K562 (cell line): ENCODE data around the gene MIEF2. TPM values are rescaled to one million over a fixed set of nuclear protein-coding genes. Genes with fewer than 3 reads are reported as not detected.

ENCODE experiments used
- ATAC-seq: fragments of 200-7000 bp; cut with Tn5 transposase; 3 replicates; pipeline ENCODE4 v1.9.1; 2020; ENCODE audit warnings: moderate library complexity
- BruUV-seq: library from RNA; stranded (reverse); fragments of 400-500 nt; replicated peaks from 2 replicates; lab custom pipeline; 2021; lab: Mats Ljungman, UMichigan
- CTCF ChIA-PET: fragments of 300-600 bp; formaldehyde crosslinking; extraction: SDS; loops from one replicate; lab custom pipeline; 2021; ENCODE audit warnings: low intra/inter-chr PET ratio; lab: Yijun Ruan, JAX
- POLR2A ChIA-PET: fragments of 300-600, 350-650 bp; sonication (Branson Sonifier 250); formaldehyde crosslinking; extraction: SDS; loops from one replicate; lab custom pipeline; 2021; ENCODE audit warnings: antibody characterized with exemption, inconsistent platforms; lab: Yijun Ruan, JAX
- DNase-seq, 4 experiments: peaks; one replicate each; pipeline versions ENCODE4 v3.0.0 to v3.0.0-alpha.2; 2011 to 2018; ENCODE audit warnings: low spot score in 3 of 4, mixed read lengths in 3 of 4; ENCODE audit errors: extremely low read depth in 1 of 4
- FAIRE-seq: peaks from 2 replicates; lab custom pipeline; 2011; peaks lifted over from hg19 to GRCh38; lab: Jason Lieb, UNC
- H2AFZ ChIP-seq: 2 replicates; pipeline ENCODE4 v1.6.0; 2011; ENCODE audit warnings: low read depth, low read length, control low read depth, inconsistent platforms
- H3K27ac ChIP-seq: fragments of 200-600 bp; 3 replicates; pipeline ENCODE4 v1.8.0; 2011; ENCODE audit warnings: low read depth, mild to moderate bottlenecking, control low read depth, inconsistent platforms, low read length, moderate library complexity, mixed read lengths; ENCODE audit errors: extremely low read depth
- H3K27me3 ChIP-seq, 2 experiments: fragments of 300-600 bp in 1 of 2; 2 replicates in 1 of 2; 3 replicates in 1 of 2; pipeline versions ENCODE4 v1.6.0 to v1.8.0; 2011; ENCODE audit warnings: inconsistent platforms in 2 of 2, low read length in 2 of 2, mild to moderate bottlenecking in 1 of 2, mixed read lengths in 1 of 2, moderate library complexity in 1 of 2; ENCODE audit not compliant: control insufficient read depth in 2 of 2, insufficient read depth in 2 of 2
- H3K36me3 ChIP-seq: fragments of 300-600 bp; 3 replicates; pipeline ENCODE4 v1.8.0; 2011; ENCODE audit warnings: mild to moderate bottlenecking, low read length, inconsistent platforms; ENCODE audit not compliant: control insufficient read depth, insufficient read depth
- H3K4me1 ChIP-seq, 2 experiments: fragments of 200-600 bp in 1 of 2; replicated peaks in 1 of 2; 2 replicates in 1 of 2; 3 replicates in 1 of 2; pipeline versions ENCODE4 v1.5.1 to v1.8.0; 2011; ENCODE audit warnings: inconsistent platforms in 2 of 2, low read length in 2 of 2, mild to moderate bottlenecking in 1 of 2, mixed read lengths in 1 of 2, moderate library complexity in 1 of 2; ENCODE audit not compliant: control insufficient read depth in 2 of 2, insufficient read depth in 2 of 2
- H3K4me2 ChIP-seq: 2 replicates; pipeline ENCODE4 v1.6.1; 2011; ENCODE audit warnings: low read length, control low read depth, inconsistent platforms, mixed read lengths; ENCODE audit not compliant: insufficient read depth
- H3K4me3 ChIP-seq: fragments of 200-600 bp; sonication (generic), shearing (Covaris generic); 2 replicates; pipeline ENCODE4 v1.5.1; 2016; ENCODE audit warnings: control low read depth, inconsistent platforms
- H3K79me2 ChIP-seq: fragments of 200-600 bp; 3 replicates; pipeline ENCODE4 v1.8.0; 2011; ENCODE audit warnings: low read length, inconsistent platforms; ENCODE audit not compliant: control insufficient read depth, insufficient read depth
- H3K9ac ChIP-seq, 2 experiments: 2 replicates each; pipeline versions ENCODE4 v1.6.0 to v1.6.1; 2011; ENCODE audit warnings: low read depth in 2 of 2, low read length in 2 of 2, control low read depth in 1 of 2, inconsistent platforms in 1 of 2, mild to moderate bottlenecking in 1 of 2, mixed read lengths in 1 of 2; ENCODE audit not compliant: insufficient read depth in 1 of 2
- H3K9me1 ChIP-seq: one replicate; pipeline ENCODE4 v1.6.0; 2011; ENCODE audit warnings: inconsistent platforms, mild to moderate bottlenecking, low read length, moderate library complexity; ENCODE audit not compliant: control insufficient read depth, insufficient read depth
- H3K9me3 ChIP-seq: replicated peaks from 2 replicates; pipeline ENCODE4 v1.5.1; 2011; ENCODE audit warnings: low read depth, low read length, inconsistent platforms; ENCODE audit not compliant: control insufficient read depth, insufficient read depth
- H4K20me1 ChIP-seq: replicated peaks from 2 replicates; pipeline ENCODE4 v1.6.1; 2011; ENCODE audit warnings: low read length, inconsistent platforms, mixed read lengths; ENCODE audit not compliant: control insufficient read depth, insufficient read depth
- LEF1 ChIP-seq: fragments of 450-650 bp; IDR thresholded peaks from 2 replicates; pipeline ENCODE4 v1.6.1; 2016; ENCODE audit warnings: mild to moderate bottlenecking
- ZKSCAN8 ChIP-seq: fragments of 200-800 bp; sonication (Bioruptor generic); IDR thresholded peaks from 2 replicates; pipeline ENCODE4 v1.6.1; 2016; ENCODE audit warnings: missing genetic modification characterization, missing compliant biosample characterization
- WGBS: fragments of 100-300 bp; shearing (Covaris generic); methylation state at CpG from one replicate; pipeline ENCODE4 v1.1.6; 2016; ENCODE audit warnings: low coverage, mixed read lengths; ENCODE audit not compliant: insufficient coverage; ENCODE audit errors: missing lambda C conversion rate; 5-methylcytosine and 5-hydroxymethylcytosine counted together
- in situ Hi-C: fragments of 300-500 bp; cut with MboI; formaldehyde crosslinking; loops from 4 replicates; pipeline ENCODE4 v1.15.0; 2018; ENCODE audit warnings: inconsistent platforms, mixed read lengths
- intact Hi-C: fragments of 100-400 bp; cut with micrococcal nuclease; formaldehyde crosslinking; loops from 2 replicates; pipeline ENCODE4 v1.14.2; 2022
- polyA plus RNA-seq, 8 experiments: library from polyadenylated mRNA; depleted of rRNA in 4 of 8; stranded (reverse) in 5 of 8; unstranded in 3 of 8; fragments of >200 nt; fragmentation: Nextera tagmentation in 2 of 8; fragmentation: Illumina TruSeq in 1 of 8; extraction: Ambion mirVana in 2 of 8; extraction: Trizol in 1 of 8; gene quantifications; 2 replicates each; pipeline versions ENCODE4 v1.2.1 to v1.2.3, GENCODE V29; 2011 to 2014; ENCODE audit warnings: inconsistent platforms in 1 of 8, missing spikeins in 1 of 8
- total RNA-seq, 7 experiments: library from RNA; depleted of rRNA in 6 of 7; stranded (reverse); fragments of >200 nt in 6 of 7; fragmentation: Illumina TruSeq in 2 of 7; extraction: Trizol in 2 of 7; gene quantifications; 2 replicates each; pipeline versions ENCODE4 v1.2.1 to v1.2.3, GENCODE V29; 2011 to 2021; ENCODE audit warnings: low replicate concordance in 1 of 7
- TF ChIP-seq, protein P1 (sequence below): IDR thresholded peaks from 3 replicates; pipeline ENCODE4 v1.6.1; 2011; ENCODE audit warnings: borderline replicate concordance, mild to moderate bottlenecking; ENCODE audit not compliant: insufficient read length, insufficient read depth
- TF ChIP-seq, protein P2 (sequence below): sonication (generic); formaldehyde crosslinking; IDR thresholded peaks from 2 replicates; pipeline ENCODE4 v1.8.1; 2023; ENCODE audit warnings: mild to moderate bottlenecking, missing genetic modification reagents

Gene MIEF2
- total and polyA plus RNA-seq, 9 of the 15 experiments (the other 6 are each of a cell fraction or from before 2014, with no cell fraction given), result 0.10 to 8.2 (median 2.4) TPM

DNA sequence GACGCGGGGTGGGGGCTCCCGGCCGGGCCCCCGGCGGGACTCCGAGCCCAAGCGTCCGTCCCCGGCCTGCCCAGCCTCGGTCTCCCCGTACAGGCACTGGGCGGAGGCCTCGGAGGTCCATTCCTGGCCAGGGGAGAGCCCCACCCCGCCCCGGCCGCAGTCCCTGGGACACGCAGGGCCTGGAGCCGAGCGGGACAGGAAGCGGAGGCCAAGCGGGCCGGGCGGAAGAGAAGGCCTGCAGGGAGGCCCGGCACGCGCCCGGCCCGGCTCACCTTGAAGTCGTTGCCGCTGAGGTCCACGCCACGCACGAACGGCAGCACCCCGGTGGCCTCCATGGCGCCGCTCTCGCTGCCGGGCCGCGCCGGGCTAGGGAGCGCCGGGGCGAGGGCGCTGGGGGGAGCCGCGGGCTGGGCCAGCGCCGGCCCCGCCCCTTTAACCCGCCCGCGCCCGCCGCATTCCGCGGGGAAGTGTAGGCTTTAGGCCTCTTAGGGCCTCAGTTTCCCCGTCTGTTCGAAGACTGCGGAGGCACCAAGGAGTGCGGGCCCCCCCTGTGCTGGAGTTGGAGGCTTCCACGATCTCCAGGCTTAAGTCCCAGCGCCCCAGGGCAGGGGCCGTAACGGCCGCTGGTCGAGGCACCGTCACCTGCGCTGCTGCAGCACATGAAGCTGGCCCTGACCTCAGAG, 2.0 kb upstream of the MIEF2 start, which contains the start of gene FLII (continued):
- TF ChIP-seq, protein P1, sequence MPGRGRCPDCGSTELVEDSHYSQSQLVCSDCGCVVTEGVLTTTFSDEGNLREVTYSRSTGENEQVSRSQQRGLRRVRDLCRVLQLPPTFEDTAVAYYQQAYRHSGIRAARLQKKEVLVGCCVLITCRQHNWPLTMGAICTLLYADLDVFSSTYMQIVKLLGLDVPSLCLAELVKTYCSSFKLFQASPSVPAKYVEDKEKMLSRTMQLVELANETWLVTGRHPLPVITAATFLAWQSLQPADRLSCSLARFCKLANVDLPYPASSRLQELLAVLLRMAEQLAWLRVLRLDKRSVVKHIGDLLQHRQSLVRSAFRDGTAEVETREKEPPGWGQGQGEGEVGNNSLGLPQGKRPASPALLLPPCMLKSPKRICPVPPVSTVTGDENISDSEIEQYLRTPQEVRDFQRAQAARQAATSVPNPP, result no peak

DNA sequence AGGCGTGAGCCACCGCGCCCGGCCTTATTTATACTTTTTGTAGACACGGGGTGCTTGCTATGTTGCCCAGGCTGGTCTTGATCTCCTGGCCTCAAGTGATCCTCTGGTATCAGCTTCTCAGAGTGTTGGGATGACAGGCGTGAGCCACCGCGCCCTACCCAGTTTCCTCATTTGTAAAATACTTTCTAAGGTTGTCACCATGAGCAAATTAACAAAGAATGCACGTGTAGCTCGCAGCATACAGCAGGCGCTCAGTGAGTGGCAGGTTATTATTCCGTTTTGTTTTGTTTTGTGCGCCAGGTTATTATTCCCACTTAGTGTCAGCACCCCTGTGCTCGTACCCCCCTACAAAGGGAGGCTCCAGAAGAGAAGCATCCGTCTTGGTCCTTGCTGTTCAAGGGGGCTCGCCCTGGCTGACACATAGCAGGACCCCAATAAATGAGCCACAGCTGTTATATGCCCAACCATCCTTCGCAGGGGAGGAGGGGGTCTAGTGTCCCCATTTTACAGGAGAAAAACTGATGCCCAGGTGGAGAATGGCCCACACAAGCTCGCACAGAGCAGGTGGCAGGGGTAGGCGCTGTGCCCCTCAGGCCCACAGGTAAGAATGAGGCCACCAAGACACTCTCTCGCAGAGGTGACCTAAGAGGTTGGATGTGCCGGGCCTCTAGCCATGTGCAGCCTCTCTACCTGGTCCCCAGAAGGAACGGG, 686 bp upstream of the MIEF2 start:
- no peak for ATAC-seq
- Histone ChIP-seq H3K9me3 (no peaks in the 10 kb centered on the region), H3K27me3 (no peaks in the 10 kb centered on the region), H4K20me1 (no peaks in the 10 kb centered on the region), H3K4me1 (peaks cover 18 to 68% of the 10 kb centered on the region in 2 experiments; a peak in 4 of 5 replicates), H3K4me3 (peak overlapping the region; percentile 62), H2AFZ (peak overlapping the region; percentile 95), H3K4me2 (peak overlapping the region; percentile 91), H3K9me1 (no peaks in the 10 kb centered on the region), H3K79me2 (peaks cover 23% of the 10 kb centered on the region), H3K36me3 (peaks cover 20% of the 10 kb centered on the region; the same call in 2 of the 3 replicates)
- CTCF ChIA-PET, result no interaction called here
- POLR2A ChIA-PET, result interaction anchor here (0.9 to 2.6 kb wide), 3 partner anchors 11 to 31 kb away, joined by 3 to 9 read pairs (median 4); no protein-coding TSS in a partner anchor
- no peak for FAIRE-seq
- in situ Hi-C loops (no loop called here), intact Hi-C loops (no loop called here)
- no TSS peak for BruUV-seq
- 37% methylated on average over 20 of the region's 22 CpGs for WGBS
- TF ChIP-seq ZKSCAN8 (CRISPR knock-in tag), result peak; percentile 89
- TF ChIP-seq, protein P2, sequence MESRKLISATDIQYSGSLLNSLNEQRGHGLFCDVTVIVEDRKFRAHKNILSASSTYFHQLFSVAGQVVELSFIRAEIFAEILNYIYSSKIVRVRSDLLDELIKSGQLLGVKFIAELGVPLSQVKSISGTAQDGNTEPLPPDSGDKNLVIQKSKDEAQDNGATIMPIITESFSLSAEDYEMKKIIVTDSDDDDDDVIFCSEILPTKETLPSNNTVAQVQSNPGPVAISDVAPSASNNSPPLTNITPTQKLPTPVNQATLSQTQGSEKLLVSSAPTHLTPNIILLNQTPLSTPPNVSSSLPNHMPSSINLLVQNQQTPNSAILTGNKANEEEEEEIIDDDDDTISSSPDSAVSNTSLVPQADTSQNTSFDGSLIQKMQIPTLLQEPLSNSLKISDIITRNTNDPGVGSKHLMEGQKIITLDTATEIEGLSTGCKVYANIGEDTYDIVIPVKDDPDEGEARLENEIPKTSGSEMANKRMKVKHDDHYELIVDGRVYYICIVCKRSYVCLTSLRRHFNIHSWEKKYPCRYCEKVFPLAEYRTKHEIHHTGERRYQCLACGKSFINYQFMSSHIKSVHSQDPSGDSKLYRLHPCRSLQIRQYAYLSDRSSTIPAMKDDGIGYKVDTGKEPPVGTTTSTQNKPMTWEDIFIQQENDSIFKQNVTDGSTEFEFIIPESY (CRISPR knock-in tag), result peak; percentile 40; the same call in 1 of the 2 replicates
- TF ChIP-seq LEF1, result no peak
- TF ChIP-seq, all 486 proteins: peak for 2
- peak in 1 of 4 experiments; percentile 14 for DNase-seq
- Histone ChIP-seq H3K9ac (peak overlapping the region; percentile 72 to 86; a peak in 3 of 4 replicates), H3K27ac (peak overlapping the region; percentile 50; the same call in 2 of the 3 replicates)
